VCaP (cell line): ENCODE measurements around the gene DRGX.

ENCODE experiments used
- H3K27ac ChIP-seq: fragments of 450-650 bp; 2 replicates; pipeline ENCODE4 v1.5.1; 2017
- TF ChIP-seq, protein P1 (sequence below): fragments of 450-650 bp; conservative IDR thresholded peaks from 2 replicates; pipeline ENCODE4 v1.5.1; 2017; ENCODE audit warnings: mild to moderate bottlenecking, moderate library complexity

DRGX gene

DNA sequence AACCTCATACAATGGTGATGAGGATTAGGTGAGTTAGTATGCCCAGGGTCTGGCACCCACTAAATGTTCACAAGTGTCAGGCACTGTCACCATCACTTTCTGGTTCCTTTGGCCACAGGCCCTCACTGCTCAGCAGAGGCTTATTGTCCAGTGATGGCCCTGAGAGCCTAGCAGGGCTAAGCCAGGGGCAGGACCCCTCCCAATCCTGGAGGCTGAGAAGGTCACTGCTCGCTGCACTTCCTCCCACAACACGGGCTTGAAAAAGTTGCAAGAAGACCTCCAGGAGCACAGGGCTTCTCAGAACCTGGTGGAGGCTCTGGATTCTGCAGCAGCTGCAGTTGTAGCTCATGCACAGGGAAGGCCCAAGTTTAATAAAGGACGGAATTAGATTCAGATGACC, 48.1 kb downstream of the DRGX start:
- TF ChIP-seq, protein P1, sequence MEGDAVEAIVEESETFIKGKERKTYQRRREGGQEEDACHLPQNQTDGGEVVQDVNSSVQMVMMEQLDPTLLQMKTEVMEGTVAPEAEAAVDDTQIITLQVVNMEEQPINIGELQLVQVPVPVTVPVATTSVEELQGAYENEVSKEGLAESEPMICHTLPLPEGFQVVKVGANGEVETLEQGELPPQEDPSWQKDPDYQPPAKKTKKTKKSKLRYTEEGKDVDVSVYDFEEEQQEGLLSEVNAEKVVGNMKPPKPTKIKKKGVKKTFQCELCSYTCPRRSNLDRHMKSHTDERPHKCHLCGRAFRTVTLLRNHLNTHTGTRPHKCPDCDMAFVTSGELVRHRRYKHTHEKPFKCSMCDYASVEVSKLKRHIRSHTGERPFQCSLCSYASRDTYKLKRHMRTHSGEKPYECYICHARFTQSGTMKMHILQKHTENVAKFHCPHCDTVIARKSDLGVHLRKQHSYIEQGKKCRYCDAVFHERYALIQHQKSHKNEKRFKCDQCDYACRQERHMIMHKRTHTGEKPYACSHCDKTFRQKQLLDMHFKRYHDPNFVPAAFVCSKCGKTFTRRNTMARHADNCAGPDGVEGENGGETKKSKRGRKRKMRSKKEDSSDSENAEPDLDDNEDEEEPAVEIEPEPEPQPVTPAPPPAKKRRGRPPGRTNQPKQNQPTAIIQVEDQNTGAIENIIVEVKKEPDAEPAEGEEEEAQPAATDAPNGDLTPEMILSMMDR, result no peak
- H3K27ac ChIP-seq, result no peak overlapping the region

DNA sequence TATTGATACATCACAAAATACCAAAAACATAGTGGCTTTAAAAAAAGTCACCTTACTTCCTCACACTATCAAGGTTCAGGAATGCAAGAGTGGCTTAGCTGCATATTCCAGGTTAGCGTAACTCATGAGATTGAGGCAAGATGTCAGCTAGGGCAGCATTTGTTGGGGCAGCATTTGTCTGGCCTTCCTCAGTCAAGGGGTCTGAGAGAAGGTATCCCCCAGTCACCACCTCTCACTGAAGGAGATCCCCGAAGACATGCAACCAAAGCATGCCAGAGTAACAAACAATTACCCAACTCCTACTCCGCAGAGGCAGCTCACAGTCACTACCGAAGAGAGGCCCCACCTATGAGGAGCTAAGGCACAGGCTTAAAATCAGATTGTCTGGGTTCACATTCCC, 48.5 kb downstream of the DRGX start:
- TF ChIP-seq, protein P1, result no peak
- no peak overlapping the region for H3K27ac ChIP-seq

DNA sequence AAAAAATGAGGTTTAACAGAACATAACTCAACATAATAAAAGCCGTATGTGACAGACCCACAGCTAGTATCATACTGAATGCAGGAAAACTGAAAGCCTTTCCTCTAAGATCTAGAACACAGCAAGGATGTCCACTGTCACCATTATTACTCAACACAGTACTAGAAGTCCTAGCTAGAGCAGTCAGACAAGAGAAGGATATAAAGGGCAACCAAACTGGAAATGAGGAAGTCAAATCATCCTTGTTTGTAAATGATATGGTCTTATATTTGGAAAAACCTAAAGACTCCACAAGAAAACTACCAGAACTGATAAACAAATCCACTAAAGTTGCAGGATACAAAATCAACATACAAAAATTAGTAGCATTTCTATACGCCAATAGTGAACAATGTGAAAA, 51.0 kb downstream of the DRGX start:
- TF ChIP-seq, protein P1, result no peak

DNA sequence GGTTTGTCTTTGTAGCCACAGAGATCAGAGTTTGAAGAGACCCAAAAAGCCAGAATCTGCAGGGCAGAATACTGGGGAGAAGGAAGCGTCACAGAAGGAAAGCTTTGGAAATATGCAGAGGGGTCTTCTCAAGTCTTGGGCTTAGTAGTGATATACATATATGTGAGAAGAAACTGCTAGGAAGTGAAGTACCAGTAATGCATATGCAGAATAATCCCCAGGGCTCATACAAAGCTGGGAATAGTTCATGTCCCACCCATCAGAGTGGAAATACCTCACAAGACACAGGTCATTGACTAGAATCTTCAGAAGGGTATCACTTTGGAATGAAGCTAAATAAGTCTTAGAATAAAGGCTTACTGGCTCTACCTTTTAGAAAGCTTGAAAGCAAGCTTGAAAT, 57.3 kb downstream of the DRGX start:
- no peak overlapping the region for H3K27ac ChIP-seq
- TF ChIP-seq, protein P1, result no peak

More for the DNA sequence above, 51.0 kb downstream of the DRGX start:
- H3K27ac ChIP-seq, result no peak overlapping the region

DNA sequence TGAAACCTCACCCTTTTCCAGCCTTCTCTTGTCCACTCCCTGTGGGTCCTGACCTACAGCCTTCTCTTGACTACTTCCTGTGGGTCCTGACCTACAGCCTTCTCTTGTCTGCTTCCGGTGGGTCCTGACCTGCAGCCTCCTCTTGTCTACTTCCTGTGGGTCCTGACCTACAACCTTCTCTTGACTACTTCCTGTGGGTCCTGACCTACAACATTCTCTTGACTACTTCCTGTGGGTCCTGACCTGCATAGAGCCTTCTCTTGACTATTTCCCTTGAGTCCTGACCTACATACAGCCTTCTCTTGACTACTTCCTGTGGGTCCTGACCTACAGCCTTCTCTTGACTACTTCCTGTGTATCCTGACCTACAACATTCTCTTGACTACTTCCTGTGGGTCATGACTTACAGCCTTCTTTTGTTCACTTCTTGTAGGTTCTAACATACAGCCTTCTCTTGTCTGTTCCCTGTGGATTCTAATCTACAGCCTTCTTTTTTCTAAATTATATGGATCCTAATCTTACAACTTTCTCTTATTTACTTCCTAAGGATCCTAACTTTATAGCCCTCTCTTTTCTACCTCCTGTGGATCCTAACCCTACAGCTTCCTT, 60.4 kb downstream of the DRGX start:
- TF ChIP-seq, protein P1, result no peak
- H3K27ac ChIP-seq, result no peak overlapping the region

DNA sequence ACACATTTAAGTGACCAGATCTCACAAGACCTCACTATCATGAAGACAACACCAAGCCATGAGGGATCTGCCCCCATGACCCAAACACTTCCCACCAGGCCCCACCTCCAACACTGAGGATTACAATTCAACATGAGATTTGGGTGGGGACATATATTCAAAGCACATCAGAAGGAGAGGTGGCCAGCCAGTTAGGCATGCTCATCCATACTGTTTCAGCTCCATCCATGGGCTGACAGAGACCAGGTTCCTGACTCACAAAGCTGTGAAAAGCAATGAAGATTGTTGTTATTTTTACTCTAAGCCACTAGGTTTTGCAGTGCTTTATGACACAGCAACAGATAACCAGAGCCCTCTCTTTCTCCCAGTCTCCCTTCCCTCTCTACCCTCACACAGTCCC, 60.9 kb downstream of the DRGX start:
- no peak overlapping the region for H3K27ac ChIP-seq
- TF ChIP-seq, protein P1, result no peak

DNA sequence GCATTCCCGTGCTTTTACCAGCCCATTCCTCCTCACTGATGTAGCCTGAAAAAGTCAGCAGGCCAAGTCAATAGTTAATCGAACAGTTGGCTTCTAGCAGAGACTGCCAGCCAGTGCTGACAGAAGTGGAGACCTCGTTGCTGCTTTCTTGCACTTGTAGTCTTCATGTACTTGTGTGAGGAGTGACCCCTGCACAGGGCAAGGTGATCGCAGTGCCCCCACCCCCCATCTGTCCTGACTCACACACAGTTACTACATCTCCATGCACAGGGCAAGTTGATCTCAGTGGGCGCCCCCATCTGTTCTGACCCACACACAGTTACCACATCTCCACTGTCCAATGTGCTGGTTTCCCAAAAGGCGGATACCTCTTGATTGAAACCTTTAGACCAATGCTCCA, 62.7 kb downstream of the DRGX start:
- TF ChIP-seq, protein P1, result no peak
- H3K27ac ChIP-seq, result no peak overlapping the region
